Measurements from ENCODE around the gene GNG13. TPM values are rescaled to one million over a fixed set of nuclear protein-coding genes. Genes with fewer than 3 reads are reported as not detected.

Gene GNG13
- total RNA-seq, 1 experiment from 2014 or later = 0.23 TPM

GRCh38 chr16:818132-818531 is 17.6 kb upstream of the GNG13 start:
- no peaks in the 10 kb centered on the region for H3K9me3 ChIP-seq (ENCODE audit: control insufficient read depth, insufficient read depth, low read depth, low read length)
- peaks cover 4% of the 10 kb centered on the region; the same call in 1 of the 2 replicates for H3K4me1 ChIP-seq (ENCODE audit: control insufficient read depth, insufficient read depth, low read length)
- no peaks in the 10 kb centered on the region for H3K27me3 ChIP-seq (ENCODE audit: control insufficient read depth, insufficient read depth, low read length)
- ChIA-PET POLR2A (no interaction called here), CTCF (no interaction called here)
- no peak overlapping the region for H3K4me3 ChIP-seq (ENCODE audit: low read depth in 2 of 2, low read length in 2 of 2)
- DNase-seq (ENCODE audit: low read depth, low spot score) (no peak), ATAC-seq (no peak)
- H3K27ac ChIP-seq (ENCODE audit: low read length) = no peak overlapping the region
- no peaks in the 10 kb centered on the region for H3K36me3 ChIP-seq (ENCODE audit: control insufficient read depth, insufficient read depth, low read length)
- intact Hi-C loops (cut with micrococcal nuclease; ENCODE audit: unreplicated experiment) = no loop called here
- in situ Hi-C loops (cut with HindIII; ENCODE audit: low pct_unique_long_range_greater_than_20kb, low sequenced_read_pairs) = no loop called here
- BruUV-seq (replicated peaks) = no TSS peak
- TF ChIP-seq POLR2AphosphoS5 (IDR thresholded peaks at IDR 0.05; ENCODE audit: low read depth, low read length) (no peak), TCF7L2 (IDR thresholded peaks at IDR 0.05; ENCODE audit: low read depth, low read length) (no peak), SIN3A (IDR thresholded peaks at IDR 0.05; ENCODE audit: borderline replicate concordance, insufficient read depth, low read depth, low read length) (no peak)
- TF ChIP-seq, protein P1, sequence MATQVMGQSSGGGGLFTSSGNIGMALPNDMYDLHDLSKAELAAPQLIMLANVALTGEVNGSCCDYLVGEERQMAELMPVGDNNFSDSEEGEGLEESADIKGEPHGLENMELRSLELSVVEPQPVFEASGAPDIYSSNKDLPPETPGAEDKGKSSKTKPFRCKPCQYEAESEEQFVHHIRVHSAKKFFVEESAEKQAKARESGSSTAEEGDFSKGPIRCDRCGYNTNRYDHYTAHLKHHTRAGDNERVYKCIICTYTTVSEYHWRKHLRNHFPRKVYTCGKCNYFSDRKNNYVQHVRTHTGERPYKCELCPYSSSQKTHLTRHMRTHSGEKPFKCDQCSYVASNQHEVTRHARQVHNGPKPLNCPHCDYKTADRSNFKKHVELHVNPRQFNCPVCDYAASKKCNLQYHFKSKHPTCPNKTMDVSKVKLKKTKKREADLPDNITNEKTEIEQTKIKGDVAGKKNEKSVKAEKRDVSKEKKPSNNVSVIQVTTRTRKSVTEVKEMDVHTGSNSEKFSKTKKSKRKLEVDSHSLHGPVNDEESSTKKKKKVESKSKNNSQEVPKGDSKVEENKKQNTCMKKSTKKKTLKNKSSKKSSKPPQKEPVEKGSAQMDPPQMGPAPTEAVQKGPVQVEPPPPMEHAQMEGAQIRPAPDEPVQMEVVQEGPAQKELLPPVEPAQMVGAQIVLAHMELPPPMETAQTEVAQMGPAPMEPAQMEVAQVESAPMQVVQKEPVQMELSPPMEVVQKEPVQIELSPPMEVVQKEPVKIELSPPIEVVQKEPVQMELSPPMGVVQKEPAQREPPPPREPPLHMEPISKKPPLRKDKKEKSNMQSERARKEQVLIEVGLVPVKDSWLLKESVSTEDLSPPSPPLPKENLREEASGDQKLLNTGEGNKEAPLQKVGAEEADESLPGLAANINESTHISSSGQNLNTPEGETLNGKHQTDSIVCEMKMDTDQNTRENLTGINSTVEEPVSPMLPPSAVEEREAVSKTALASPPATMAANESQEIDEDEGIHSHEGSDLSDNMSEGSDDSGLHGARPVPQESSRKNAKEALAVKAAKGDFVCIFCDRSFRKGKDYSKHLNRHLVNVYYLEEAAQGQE (IDR thresholded peaks at IDR 0.05; ENCODE audit: insufficient read depth in 1 of 2, low read depth in 2 of 2, low read length in 1 of 2) = no peak
- TF ChIP-seq, protein P2, sequence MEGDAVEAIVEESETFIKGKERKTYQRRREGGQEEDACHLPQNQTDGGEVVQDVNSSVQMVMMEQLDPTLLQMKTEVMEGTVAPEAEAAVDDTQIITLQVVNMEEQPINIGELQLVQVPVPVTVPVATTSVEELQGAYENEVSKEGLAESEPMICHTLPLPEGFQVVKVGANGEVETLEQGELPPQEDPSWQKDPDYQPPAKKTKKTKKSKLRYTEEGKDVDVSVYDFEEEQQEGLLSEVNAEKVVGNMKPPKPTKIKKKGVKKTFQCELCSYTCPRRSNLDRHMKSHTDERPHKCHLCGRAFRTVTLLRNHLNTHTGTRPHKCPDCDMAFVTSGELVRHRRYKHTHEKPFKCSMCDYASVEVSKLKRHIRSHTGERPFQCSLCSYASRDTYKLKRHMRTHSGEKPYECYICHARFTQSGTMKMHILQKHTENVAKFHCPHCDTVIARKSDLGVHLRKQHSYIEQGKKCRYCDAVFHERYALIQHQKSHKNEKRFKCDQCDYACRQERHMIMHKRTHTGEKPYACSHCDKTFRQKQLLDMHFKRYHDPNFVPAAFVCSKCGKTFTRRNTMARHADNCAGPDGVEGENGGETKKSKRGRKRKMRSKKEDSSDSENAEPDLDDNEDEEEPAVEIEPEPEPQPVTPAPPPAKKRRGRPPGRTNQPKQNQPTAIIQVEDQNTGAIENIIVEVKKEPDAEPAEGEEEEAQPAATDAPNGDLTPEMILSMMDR (IDR thresholded peaks at IDR 0.05) = no peak

GRCh38 chr16:817001-817906 is 16.7 kb upstream of the GNG13 start:
- H3K9me3 ChIP-seq (ENCODE audit: control insufficient read depth, insufficient read depth, low read depth, low read length) = no peaks in the 10 kb centered on the region
- CTCF ChIA-PET = interaction anchor here (0.6 kb wide), 1 partner anchor 258 kb away, joined by 3 read pairs; no protein-coding TSS in a partner anchor
- no peak for DNase-seq (ENCODE audit: low read depth, low spot score)
- H3K4me1 ChIP-seq (ENCODE audit: control insufficient read depth, insufficient read depth, low read length) = peaks cover 4% of the 10 kb centered on the region; the same call in 1 of the 2 replicates
- POLR2A ChIA-PET = interaction anchor here (0.7 kb wide), 1 partner anchor 21 kb away, joined by 16 read pairs; no protein-coding TSS in a partner anchor
- H3K27ac ChIP-seq (ENCODE audit: low read length) = no peak overlapping the region
- intact Hi-C loops (cut with micrococcal nuclease; ENCODE audit: unreplicated experiment) = no loop called here
- BruUV-seq (replicated peaks) = no TSS peak
- in situ Hi-C loops (cut with HindIII; ENCODE audit: low pct_unique_long_range_greater_than_20kb, low sequenced_read_pairs) = no loop called here
- no peaks in the 10 kb centered on the region for H3K36me3 ChIP-seq (ENCODE audit: control insufficient read depth, insufficient read depth, low read length)
- no peak for TF ChIP-seq SIN3A (IDR thresholded peaks at IDR 0.05; ENCODE audit: borderline replicate concordance, insufficient read depth, low read depth, low read length)
- TF ChIP-seq, protein P1 (IDR thresholded peaks at IDR 0.05; ENCODE audit: insufficient read depth in 1 of 2, low read depth in 2 of 2, low read length in 1 of 2) = no peak
- TF ChIP-seq POLR2AphosphoS5 (IDR thresholded peaks at IDR 0.05; ENCODE audit: low read depth, low read length) = no peak
- TF ChIP-seq TCF7L2 (IDR thresholded peaks at IDR 0.05; ENCODE audit: low read depth, low read length) = no peak
- TF ChIP-seq, protein P2 (IDR thresholded peaks at IDR 0.05) = no peak
- ATAC-seq = no peak
- no peak overlapping the region for H3K4me3 ChIP-seq (ENCODE audit: low read depth in 2 of 2, low read length in 2 of 2)
- no peaks in the 10 kb centered on the region for H3K27me3 ChIP-seq (ENCODE audit: control insufficient read depth, insufficient read depth, low read length)

All from Panc1 (cell line).